SIG-M5 treated with dmso at 0.1 percent for 504 hours (cell line): ENCODE data around the gene C11orf16.
"Not testable (repeated sequence)": the region's sequence is repeated elsewhere in the genome, so short reads cannot be mapped to it uniquely, and the experiment has no call there.

Source experiments
- DNase-seq: peaks from one replicate; lab custom pipeline; 2025; ENCODE audit not compliant: unreplicated experiment; lab: John Stamatoyannopoulos, UW

Gene C11orf16

DNA sequence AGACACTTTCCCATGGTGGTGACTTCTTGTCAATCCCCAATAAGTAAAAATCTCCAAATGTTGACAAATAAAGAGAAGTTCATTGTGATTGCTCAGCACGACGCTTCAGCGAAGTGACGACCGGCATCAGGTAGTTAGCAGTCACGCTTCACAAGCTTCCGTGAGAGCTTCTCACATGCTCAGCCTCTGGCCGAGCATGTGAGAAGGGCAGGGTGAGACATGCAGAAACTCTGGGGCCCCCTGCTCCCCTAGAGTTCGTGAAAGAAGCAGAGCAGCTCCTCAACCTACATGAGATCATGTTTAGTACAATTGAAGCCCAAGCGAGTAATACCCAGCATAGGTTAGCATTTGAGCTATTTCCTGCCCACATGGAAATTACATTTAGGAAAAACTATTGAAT, 4.4 kb upstream of the C11orf16 start:
- DNase-seq: no peak

DNA sequence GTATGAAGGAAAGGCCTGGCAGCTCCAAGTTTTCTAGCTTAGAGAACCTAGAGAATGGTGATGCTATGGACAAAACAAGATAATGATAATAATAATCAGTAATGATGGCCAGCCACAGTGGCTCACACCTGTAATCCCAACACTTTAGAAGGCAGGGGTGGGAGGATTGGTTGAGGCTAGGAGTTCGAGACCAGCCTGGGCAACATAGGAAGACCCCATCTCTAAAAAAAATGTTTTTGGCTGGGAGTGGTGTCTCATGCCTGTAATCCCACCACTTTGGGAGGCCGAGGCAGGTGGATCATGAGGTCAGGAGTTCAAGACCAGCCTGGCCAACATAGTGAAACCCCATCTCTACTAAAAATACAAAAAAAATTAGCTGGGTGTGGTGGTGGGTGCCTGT, 3.0 kb upstream of the C11orf16 start:
- DNase-seq: not testable (repeated sequence)

DNA sequence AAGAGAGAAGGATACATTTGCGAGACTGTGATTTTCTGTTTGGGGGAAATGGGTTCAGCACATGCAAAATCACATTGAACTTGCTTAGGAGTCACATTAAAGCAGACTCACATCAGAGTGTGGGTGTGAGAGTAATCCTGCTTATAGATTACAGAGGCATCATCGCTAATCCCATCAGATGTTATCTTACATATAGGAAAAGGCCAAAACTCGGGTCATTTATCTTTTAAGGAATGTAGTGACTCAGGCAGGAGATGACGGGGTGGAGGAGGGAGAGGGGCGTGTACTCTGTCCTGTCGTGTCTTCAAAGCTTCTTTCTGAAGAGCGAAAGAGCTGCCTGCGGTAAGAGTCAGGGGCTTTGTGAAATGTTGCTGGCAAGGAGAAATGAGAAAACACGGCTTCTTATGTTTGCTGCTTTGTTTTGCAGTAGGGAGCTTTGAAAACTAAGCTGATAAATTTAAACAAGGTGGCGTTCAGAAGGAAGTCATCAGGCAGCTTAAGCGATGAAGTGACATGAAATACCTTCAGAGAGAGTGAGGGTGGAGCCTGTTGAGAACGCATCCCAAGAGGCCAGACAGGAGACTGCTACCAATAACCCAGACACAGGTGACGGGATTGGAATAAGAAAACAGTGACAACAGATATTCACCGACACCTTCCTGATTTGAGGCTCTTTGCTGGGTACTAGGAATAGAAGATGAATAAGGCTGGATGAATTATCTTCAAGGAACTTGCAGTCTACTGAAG, 2.2 kb upstream of the C11orf16 start:
- no peak for DNase-seq

DNA sequence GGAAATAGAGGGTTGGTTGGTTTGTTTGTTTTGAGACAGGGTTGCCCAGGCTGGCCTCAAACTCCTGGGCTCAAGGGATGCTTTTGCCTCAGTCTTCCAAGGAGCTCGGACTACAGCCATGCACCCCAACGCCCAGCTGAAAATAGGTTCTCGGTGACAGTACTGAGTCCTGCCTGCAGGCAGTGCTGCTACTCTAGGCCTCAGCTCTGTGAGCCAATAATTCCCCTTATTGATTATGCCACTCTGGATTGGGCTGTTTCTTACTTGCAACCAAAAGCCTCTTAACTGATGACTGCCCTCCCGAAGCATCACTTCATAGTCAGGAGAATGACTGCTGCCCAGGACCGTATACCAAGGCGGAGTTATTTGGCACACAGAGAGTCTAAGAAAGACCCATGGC, 1.2 kb upstream of the C11orf16 start:
- no peak for DNase-seq

DNA sequence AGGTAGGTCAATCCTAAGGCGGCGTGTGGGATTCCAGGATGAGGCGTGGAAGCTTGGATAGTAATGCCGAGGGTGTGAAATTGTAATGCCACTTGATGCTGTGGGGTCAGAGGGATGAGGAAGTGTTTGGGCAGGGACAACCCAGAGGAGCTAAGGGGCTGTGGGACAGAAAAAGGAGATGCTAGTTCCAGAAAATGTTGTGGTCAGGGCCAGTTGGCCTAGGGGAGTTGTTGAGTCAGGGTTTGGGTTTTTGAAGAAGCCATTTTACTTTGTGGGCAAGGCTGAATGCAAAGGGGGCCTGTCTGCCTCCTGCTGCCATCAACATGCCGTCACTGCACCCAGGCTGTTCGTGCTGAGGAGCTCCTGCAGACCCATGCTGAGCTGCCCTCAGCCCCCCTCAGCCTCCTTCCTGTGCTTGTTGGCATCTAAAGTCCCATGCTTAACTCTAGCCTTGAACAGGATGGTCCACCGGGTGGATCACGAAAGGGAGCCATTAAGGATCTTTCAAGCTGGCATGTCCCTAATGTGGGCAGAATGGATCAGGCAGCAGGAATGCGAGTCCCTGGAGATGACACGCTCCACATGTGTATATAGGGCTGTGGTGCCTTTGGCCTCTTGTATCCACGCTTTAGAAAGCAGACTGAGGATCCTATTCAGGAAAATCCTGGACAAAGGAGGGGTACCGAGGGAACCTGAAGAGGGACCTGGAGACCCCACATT, 2.1 kb downstream of the C11orf16 start:
- no peak for DNase-seq

DNA sequence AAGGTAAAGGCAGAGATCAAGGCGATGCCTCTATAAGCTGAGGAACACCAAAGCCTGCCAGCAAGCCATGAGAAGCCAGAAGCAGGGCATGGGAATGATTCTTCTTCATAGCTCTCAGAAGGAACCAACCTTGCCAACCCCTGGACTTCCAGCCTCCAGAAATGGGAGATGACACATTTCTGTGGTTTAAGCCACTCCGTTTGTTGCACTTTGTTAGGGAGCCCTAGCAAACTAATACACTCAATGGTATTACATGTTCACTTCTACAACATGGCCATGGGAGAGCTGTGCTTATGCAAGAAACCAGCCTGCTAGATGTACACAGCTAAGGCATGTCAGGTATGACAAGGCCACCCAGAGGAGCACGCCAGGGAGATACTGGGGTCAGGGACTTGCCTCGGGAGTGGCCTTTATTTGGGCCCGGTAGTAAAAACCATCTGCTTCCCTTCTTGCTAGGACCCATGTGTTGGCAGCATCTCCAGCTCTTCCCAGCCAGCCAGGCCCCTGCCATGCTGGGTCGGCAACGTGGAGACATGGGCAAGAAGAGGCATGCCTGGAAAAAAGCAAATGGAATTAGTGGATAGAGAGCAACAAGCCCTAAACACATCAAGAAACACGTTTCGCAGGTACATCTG, 3.6 kb downstream of the C11orf16 start:
- no peak for DNase-seq

DNA sequence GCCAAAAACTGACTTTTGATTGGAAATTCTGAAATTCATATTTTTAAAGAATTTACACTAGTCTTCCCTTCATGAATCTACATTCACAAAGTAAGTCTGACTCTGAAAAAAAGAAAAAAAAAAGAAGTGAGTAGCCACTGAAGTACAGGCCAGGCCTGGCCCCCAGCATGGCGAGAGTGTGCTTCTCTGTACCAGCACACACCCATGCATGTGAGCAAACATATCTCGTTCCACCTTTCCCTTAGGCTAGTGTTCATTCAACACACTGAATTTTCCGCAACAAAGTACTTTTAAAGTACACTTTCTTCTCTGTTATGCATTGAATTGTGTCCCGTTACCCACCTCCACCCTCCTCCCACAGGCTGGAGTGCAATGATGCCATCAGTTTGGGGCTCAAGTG, 4.5 kb downstream of the C11orf16 start:
- DNase-seq: no peak

DNA sequence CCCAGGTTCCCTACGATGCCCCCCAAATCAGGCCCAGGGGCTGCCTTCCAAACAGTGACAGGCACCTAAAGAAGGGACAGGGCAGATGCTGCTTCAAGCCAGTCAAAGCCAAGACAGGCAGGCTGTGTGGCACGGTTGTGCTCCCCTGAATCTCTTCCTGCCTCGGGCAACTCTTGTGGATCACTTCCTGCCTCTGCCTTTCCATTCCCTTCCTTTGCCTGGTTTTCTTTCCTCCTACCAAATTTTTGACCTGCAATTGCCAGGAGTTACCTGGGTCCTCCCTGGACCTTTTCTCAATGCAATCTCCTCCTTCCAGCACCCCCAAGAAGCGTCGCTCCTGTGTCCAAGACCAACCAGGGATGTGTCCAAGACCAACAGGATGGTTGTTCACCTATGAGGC, 5.5 kb downstream of the C11orf16 start:
- DNase-seq: no peak

DNA sequence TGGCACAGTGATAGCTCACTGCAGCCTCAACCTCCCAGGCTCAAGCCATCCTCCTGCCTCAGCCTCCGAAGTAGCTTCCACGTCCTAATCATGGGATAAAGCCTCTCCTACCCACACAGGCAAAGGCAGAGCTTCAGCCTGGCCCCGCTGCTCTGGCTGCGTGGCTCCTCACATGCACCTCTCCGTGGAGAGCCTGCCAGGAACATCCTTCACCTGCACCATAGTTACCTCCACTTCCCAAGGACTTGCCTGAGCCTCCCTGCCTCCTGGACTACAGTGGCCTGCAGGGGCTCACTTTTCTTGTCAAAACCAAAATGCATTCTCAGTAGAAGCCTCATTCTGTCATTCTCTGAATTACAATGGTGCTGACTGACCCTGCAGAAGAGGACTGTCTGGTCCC, 6.5 kb downstream of the C11orf16 start:
- no peak for DNase-seq

DNA sequence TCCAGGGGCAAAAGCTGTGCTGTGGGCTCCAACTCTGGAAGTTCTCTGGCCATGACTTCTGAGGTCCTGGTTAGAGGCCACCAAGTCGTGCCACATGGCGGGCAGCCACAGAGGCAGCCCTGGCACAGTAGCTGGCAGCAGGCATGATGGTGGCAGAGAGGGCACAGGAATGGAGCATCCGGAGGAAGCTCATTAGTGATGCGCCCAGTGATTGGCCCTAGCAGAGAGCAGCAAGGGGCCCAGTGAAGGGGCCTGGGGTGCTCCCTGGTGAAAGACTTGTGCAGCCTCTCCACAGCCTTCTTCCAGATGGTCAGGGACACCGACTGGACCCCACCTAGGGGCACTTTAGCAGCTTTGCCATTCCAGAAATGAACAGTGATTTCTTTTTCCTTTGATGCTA, 7.0 kb downstream of the C11orf16 start:
- DNase-seq: no peak

DNA sequence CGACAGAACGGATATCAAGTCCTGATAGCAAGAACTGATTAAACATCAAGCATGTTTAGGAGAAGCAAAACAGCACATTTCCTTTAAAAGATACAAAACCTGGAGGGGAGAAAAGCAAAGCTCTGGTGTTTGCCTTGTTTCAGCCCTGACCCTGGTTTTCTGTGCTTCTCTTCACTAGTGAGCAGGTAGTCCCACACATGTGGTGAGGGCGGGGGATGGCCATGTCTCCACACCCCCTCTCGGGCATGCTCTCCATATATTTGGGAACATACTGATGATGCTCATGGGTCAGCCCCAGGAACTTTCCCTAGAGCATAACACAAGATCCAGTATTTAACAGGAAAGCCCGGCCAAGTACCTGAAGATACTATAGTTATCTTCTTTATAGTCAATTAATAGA, 10.1 kb downstream of the C11orf16 start:
- no peak for DNase-seq

DNA sequence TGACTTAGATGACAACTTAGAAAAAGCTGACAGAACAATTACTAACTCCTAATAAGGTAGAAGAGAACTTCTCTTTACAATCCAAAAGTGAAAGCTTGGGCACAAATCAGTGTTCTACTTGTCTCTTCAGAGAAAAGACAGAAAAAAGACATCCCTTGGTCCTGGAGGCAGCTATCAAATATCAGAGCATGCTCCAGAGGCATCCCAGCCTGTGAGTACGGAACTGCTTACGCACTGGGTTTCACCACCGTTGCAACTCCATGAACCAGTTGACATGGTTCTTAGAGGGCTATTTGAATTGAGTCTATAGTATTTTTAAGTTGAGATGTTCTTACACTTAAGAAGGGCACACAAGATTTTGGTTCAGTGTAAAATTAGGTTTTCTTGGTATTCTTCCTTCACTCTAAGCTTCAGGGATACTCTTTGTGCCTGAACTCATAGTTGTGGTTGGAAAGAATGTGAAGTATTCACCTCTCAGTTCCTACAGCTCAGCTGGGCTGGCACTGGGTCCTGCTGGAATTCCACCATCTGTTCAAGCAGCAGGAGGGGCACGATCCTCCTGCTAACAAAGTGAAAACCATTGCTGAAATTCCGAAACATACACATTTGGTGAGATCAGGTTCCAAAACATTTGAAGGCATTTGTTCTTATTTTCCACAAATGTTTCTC, 15.5 kb downstream of the C11orf16 start:
- DNase-seq: no peak

DNA sequence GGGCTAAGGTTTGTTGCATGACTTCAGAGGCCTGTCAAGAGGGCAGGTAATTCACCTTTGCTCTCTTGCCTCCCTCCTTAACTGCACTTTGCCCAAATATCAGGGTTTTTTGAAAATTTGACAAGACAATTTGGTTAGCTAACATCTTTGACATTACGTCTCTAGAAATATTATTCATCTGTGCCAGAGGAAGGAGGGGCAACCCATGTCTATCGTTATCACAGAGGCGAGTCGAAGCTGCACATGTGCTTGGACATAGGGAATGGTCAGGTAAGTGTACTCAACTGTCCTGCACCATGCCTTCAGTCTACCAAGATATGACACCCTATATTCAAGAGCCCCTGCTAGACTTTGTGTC, 18.1 kb downstream of the C11orf16 start:
- no peak for DNase-seq

DNA sequence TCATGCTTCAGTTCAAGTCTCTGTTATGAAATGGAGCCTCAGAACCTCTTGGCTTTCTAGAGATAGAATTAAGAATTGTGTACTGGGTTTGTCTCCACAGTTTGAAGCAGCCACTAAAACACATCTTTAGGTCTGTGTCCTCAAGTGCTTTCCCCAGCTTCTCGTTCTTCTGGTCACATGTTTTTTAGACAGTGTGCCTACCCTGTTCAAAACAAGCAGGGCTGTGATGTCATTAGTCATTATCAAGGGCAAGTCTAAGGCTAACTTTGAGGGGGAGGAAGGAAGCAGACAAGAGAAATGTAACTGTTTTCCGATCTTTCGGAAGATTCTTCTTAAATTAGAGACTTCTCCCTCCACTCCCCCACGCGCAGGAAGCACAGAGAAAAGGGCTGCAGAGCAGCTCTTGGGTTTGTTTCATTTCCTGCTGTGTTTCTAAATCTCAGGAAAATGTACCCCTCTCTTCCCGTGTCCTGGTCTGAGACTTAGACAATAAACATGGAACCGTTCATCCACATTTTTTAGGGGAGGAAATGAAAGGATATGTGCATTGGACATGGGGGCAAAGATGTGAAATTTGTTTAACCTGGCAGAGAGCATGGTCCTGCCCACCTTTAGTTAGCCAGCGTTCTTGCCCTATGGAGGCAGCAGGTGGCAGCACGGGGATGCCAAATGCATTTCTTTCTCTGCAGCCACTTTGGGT, 18.6 kb downstream of the C11orf16 start:
- peak; percentile 70 for DNase-seq

DNA sequence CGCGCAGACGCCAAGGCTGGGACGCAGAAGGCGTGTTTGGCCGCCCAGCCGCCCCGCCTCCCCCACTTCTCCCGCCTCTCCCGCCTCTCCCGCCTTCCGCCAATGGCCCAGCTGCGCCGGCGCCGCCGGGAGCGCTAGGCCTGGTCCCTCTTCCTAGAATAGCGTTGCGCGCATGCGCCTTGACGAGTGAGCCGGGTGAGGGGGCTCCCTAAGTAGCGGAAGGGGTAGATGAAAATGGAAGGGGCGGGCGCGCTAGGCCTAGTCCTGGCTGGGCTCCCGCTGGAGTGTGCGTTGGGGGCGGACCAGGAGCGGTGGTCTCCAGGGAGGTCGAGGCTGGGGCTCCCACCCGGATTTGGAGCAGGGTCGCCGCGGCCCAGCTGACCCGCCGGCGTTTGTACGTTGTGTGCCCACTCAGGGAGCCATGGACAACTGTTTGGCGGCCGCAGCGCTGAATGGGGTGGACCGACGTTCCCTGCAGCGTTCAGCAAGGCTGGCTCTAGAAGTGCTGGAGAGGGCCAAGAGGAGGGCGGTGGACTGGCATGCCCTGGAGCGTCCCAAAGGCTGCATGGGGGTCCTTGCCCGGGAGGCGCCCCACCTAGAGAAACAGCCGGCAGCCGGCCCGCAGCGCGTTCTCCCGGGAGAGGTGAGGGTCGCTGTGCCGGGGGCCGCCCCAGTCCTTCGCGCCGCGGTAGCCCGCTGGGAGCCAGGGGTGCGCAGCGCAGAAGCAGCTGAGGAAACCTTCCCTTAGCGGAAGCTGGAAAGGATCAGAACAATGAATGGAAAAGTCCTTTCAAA, 21.5 kb downstream of the C11orf16 start, which contains the start of gene AKIP1:
Gene AKIP1, plus strand, starts transcription at position 161 of the 795 bp plus-strand sequence. Its CDS starts 261 bp downstream, at position 422.
- peak; percentile 88 for DNase-seq

DNA sequence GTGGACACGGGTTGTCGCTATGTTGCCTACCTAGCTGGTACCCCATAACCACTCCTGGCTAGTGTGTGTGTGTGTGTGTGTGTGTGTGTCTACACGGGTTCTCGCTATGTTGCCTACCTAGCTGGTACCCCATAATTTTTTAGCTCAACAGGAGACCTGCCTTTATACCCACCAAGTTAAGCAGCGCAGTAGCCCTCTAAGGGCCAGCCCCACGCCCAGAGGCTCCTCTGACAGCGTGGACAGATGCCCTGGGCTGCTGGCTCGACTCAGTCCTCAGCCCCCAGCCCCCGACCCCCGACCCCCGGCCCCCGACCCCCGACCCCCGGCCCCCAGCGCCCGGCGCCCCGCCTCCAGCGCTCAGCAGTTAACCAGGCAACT, 22.1 kb downstream of the C11orf16 start:
- DNase-seq: no peak

DNA sequence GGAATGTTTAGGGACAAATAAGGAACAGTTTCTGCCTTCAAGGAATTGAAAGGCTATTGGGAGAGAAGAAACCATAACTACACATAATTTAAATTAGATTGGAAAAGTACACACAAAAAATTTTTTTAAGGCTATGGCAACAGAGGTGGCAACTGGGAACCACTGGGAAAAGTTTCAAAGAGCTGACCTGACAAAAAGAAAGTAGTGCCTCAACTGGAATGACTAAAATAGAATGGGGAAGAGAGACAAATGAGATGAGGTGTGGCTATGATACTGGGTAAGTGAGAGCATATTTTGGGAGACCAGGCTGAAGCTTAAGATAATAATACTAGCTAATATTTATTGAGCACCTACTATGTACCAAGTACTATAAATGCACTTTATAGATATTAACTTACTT, 24.6 kb downstream of the C11orf16 start:
- peak; percentile 12 for DNase-seq

DNA sequence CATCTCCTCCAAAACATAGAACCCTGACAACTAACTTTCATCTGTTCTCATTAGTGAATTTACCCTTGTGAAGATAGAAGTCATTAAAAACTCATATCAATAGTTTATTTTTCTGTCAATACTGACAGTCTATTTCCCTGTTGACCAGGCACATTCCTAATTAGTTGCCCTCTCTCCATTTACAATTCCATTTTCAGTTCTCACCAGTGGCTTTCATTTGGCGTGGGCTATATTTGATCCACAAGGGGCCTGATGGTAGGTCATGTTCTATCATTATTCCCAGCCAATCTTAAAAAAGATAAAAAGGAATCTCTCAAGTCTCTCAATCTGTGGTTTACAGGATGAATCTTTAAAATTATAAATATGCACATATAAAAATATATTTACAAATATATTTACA, 25.6 kb downstream of the C11orf16 start:
- DNase-seq: no peak

DNA sequence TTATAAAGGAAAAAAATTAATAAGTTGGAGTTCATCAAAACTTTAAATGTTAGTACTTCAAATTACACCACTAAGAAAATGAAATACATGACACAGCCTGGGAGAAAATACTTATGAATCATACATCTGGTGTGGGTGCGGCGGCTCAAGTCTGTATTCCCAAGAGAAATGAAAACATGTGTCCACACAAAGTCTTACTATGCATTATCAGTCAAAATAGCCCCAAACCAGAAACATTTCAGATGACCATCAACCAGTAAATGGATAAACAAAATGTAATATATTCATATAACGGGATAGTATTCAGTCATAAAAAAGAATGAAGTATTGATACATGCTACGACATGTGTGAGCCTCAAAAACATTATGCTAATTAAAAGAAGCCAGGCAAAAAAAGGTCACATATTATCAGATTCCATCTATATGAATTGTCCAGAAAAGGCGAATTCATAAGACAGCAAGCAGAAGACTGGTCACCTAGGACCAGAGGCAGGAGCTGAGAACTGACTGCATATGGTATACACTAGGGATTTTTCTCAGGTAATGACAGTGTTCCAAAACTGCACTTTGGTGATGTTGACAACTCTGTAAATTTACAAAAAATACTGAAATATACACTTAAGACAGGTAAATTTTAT, 27.1 kb downstream of the C11orf16 start:
- DNase-seq: no peak
